ENCODE measurements around the gene WNT2.
"Not testable (repeated sequence)": the region's sequence is repeated elsewhere in the genome, so short reads cannot be mapped to it uniquely, and the experiment has no call there.

Gene WNT2

DNA sequence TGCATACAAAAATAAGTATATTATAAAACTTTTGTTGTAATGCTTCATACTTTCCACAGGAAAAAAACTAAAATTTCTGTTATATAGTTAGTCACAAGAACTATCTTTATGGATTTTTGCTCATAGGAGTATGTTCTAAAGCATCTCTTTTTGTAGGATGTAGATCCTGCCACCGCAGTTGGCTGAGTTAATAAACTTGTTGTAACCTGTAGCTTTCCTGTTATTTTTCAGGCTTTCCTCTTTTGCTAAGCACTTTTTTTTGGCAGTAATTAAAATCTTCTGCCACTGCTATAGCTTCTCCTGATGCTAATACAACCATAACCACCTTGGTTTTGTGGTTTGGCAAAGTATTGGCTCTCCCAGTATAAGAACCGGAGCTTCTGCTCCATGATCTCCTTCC lies 60.3 kb downstream of the WNT2 start:
- H3K4me3 Mint-ChIP-seq: no peak overlapping the region

DNA sequence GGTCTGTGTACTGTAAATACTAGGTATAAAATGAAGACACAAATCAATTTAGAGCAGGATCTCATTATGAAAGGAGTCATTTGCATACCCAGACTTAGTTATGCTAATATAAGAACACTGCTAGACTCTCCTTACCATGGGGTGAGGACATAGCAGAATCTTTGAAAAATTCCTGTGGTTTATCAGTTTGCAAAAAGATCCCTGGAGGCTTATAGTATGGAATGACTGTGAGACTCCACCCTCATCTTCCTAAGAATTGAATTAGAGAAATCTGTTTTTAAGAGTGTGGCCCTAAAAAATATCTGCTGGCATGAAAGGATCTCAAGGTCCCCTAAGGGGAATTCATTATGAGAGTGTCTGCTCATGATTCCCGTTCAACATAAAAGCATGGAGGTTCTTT lies 63.2 kb downstream of the WNT2 start:
- H3K4me1 Mint-ChIP-seq (ENCODE audit: low read depth): no peaks in the 10 kb centered on the region
- peaks cover 9% of the 10 kb centered on the region for H3K27me3 Mint-ChIP-seq
- no peaks in the 10 kb centered on the region for H3K9me3 Mint-ChIP-seq
- H3K4me3 Mint-ChIP-seq: no peak overlapping the region
- no peak overlapping the region for H3K27ac Mint-ChIP-seq
- H3K36me3 Mint-ChIP-seq (ENCODE audit: low read depth): no peaks in the 10 kb centered on the region

More for the DNA sequence above, 60.3 kb downstream of the WNT2 start:
- Mint-ChIP-seq H3K27me3 (peaks cover 9% of the 10 kb centered on the region), H3K36me3 (ENCODE audit: low read depth) (no peaks in the 10 kb centered on the region), H3K4me1 (ENCODE audit: low read depth) (no peaks in the 10 kb centered on the region), H3K27ac (no peak overlapping the region), H3K9me3 (no peaks in the 10 kb centered on the region)

DNA sequence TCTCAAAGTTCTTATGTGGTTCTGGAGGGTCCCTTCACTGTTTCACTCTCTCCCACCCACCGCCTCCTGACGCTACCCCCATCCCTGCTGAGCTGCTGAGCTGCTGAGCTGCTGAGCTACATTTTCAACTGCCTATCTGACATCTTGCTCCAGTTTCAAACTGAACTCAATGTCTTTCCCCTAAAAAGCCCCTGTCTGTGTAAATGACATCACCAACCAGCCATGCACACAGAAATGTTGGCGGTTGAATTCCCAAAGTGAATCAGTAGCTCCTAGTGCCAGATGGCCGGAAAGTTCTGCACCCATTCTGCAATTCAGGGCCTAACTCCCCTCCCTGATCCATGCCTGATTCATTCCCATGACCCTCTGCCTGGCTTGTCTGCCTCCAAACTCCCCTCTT lies 71.2 kb downstream of the WNT2 start:
- Mint-ChIP-seq H3K9me3 (no peaks in the 10 kb centered on the region), H3K27ac (no peak overlapping the region), H3K27me3 (peaks cover 11% of the 10 kb centered on the region), H3K4me3 (no peak overlapping the region), H3K36me3 (ENCODE audit: low read depth) (no peaks in the 10 kb centered on the region), H3K4me1 (ENCODE audit: low read depth) (no peaks in the 10 kb centered on the region)

DNA sequence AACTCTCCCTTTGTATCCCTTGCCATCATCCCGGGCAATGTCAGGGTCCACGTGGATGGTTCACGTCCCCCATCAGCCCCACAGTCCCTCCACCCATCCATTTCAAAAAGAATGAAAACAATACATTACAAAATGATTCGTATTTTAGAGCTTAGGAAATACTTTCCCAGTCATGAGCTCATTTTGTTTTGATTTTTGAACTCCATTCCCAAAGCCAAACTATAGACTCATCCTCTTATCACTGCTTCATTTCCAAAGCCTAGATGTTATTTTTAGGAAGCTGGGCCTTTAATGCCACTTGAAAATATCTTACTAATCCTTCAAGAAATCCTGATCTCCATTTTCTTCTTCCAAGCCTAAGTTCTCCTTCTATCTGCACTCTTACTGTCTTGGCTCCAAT lies 72.1 kb downstream of the WNT2 start:
- H3K4me3 Mint-ChIP-seq: no peak overlapping the region
- no peaks in the 10 kb centered on the region for H3K9me3 Mint-ChIP-seq
- H3K27me3 Mint-ChIP-seq: peaks cover 11% of the 10 kb centered on the region
- H3K4me1 Mint-ChIP-seq (ENCODE audit: low read depth): no peaks in the 10 kb centered on the region
- H3K36me3 Mint-ChIP-seq (ENCODE audit: low read depth): no peaks in the 10 kb centered on the region
- no peak overlapping the region for H3K27ac Mint-ChIP-seq

DNA sequence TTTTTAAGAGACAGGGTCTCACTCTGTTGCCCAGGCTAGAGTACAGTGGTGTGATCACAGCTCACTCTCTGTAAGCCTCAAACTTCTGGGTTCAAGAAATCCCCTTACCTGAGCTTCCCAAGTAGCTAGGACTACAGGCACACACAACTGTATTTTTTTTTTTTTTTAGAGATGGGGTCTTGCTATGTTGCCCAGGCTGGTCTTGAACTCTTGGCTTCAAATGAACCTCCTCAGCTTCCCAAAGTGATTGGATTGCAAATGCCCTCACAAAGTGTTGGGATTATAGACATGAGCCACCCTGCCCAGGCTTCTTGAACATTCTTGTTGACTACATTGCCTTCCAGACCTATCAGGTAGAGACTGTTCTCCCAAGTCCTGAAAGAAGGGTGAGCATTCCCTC lies 72.6 kb downstream of the WNT2 start:
- Mint-ChIP-seq H3K4me3 (no peak overlapping the region), H3K27me3 (peaks cover 11% of the 10 kb centered on the region), H3K27ac (no peak overlapping the region), H3K4me1 (ENCODE audit: low read depth) (no peaks in the 10 kb centered on the region), H3K36me3 (ENCODE audit: low read depth) (no peaks in the 10 kb centered on the region), H3K9me3 (no peaks in the 10 kb centered on the region)

DNA sequence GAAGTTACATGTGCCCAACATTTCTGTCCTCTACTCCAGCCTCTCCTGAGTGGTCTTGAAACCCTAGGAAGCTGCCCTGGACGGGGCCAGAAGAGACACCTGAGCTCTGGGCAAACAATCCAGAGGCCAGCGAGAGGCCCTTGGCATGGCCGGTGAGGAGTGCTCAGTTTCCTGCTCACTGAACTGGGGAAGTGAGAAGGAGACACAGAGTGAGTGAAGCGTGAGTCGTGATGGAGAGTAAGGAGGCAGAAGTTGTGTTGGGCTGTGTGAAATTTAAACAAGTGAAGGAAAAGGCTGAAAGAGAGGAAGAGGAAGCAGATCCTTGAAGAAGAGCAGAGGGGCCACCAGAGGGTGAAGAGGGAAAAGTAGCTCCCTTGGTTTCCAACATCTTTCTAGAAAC lies 73.2 kb downstream of the WNT2 start:
- Mint-ChIP-seq H3K9me3 (no peaks in the 10 kb centered on the region), H3K4me3 (no peak overlapping the region), H3K36me3 (ENCODE audit: low read depth) (no peaks in the 10 kb centered on the region), H3K27ac (no peak overlapping the region), H3K27me3 (peaks cover 11% of the 10 kb centered on the region), H3K4me1 (ENCODE audit: low read depth) (no peaks in the 10 kb centered on the region)

DNA sequence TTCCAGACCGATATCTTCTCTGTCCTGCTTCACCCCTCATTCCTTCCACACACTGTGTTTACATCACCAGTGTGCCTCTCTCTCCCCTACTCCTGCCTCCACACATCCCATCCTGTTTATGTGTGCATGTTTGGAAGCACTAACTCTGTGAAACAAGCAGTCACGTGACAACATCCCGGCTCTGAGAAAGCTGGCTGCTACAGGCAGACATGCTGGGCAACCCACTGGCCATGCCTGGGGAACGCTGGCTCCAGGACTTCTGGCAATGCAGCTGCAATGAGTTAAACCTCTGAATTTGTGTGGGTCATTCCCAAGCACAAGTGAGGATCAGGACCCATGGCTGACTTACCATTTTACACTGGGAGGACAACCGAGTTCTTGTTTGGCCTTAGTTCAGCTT lies 74.0 kb downstream of the WNT2 start:
- Mint-ChIP-seq H3K4me3 (no peak overlapping the region), H3K36me3 (ENCODE audit: low read depth) (no peaks in the 10 kb centered on the region), H3K4me1 (ENCODE audit: low read depth) (no peaks in the 10 kb centered on the region), H3K27ac (no peak overlapping the region), H3K27me3 (peaks cover 11% of the 10 kb centered on the region), H3K9me3 (no peaks in the 10 kb centered on the region)

DNA sequence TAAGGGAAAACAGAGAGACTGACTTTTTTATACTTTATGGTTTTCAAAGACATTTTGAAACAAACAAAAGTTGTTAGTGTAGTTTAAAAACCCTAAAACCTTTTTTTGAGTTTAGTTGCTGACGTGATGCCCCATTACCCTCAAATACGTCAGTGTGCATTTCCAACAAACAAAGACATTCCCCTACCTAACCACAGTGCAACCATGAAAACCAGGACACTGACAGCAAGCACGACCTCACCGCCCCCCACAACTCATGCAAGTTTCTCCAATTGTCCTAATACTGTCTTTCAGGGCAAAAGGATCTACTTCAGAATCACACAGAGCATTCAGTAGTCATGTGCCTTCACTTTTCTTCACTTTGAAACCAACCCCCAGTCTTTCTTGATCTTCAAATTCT lies 75.0 kb downstream of the WNT2 start:
- Mint-ChIP-seq H3K4me3 (no peak overlapping the region), H3K36me3 (ENCODE audit: low read depth) (no peaks in the 10 kb centered on the region), H3K27ac (no peak overlapping the region), H3K27me3 (peaks cover 11% of the 10 kb centered on the region), H3K9me3 (no peaks in the 10 kb centered on the region), H3K4me1 (ENCODE audit: low read depth) (no peaks in the 10 kb centered on the region)

DNA sequence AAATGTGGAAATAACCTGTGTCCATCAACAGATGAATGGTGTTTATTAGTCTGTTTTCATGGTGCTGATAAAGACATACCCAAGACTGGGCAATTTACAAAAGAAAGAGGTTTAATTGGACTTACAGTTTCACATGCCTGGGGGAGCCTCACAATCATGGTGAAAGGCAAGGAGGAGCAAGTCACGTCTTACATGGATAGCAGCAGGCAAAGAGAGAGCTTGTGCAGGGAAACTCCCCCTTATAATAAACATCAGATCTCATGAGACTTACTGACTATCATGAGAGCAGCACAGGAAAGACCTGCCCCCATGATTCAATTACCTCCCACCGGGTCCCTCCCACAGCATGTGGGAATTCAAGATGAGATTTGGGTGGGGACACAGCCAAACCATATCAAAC lies 77.2 kb downstream of the WNT2 start:
- H3K27ac Mint-ChIP-seq; H3K36me3 Mint-ChIP-seq (ENCODE audit: low read depth); H3K4me3 Mint-ChIP-seq: not testable (repeated sequence)

DNA sequence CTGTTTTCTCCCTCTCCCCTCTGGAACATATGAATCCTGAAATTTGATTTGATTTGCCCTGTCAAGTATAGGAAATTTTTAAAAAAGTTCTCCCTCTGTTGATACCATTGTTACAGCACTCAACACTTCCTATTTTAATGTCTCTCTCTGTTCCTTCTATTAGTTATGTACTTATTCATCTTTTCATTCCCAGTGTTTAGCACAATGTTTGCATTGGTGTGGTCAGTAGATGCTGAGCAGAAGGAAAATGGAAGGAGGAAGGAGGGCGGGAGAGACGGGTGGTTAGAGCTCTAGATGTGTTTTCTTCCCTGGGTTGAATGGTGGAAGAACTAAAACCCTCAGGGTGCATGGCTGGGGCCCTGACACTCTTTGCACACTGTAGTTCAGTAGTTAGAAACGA lies 79.5 kb downstream of the WNT2 start:
- Mint-ChIP-seq H3K27ac (no peak overlapping the region), H3K4me1 (ENCODE audit: low read depth) (no peaks in the 10 kb centered on the region), H3K27me3 (peaks cover 8% of the 10 kb centered on the region), H3K4me3 (no peak overlapping the region), H3K36me3 (ENCODE audit: low read depth) (no peaks in the 10 kb centered on the region), H3K9me3 (no peaks in the 10 kb centered on the region)

More for the DNA sequence above, 77.2 kb downstream of the WNT2 start:
- not testable (repeated sequence) for H3K4me1 Mint-ChIP-seq (ENCODE audit: low read depth); H3K9me3 Mint-ChIP-seq; H3K27me3 Mint-ChIP-seq

DNA sequence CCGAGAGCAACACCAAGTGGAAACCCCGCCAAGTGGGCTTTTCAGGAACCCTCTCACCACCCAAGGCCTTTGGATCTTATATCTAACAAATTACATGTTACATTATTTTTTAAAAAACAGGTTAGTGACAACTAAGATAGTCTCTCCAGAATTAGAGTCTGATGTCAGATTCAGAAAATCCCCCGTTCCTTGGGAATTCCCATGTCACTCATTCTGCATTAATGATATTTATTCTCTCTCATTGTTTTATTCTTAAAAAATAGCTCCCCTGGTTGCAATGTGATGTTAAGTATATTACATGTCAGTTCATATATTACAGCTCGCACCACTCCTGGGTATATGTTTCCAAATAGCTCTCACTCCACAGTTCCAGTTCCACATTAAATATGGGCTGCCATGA lies 81.8 kb downstream of the WNT2 start:
- Mint-ChIP-seq H3K9me3 (no peaks in the 10 kb centered on the region), H3K4me3 (no peak overlapping the region), H3K27ac (no peak overlapping the region), H3K36me3 (ENCODE audit: low read depth) (no peaks in the 10 kb centered on the region), H3K4me1 (ENCODE audit: low read depth) (no peaks in the 10 kb centered on the region), H3K27me3 (peaks cover 13% of the 10 kb centered on the region)

DNA sequence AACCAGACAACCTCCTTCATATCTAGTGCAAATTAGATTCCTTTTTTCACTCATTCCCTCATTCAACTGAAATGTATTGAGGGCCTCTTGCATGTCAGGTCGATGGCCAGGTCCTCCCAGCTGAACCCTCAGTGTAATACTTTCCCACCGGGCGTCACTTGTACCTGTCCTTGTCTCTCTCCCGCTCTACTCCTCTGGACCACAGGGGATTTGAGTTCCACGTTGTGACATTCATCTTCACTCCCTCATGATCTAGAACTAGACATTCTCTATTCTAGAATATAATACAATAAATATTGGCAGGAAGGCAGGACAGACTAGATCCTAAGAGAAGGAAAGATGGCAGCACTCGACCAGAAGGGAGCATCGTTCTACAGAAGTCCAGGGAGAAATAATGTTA lies 83.9 kb downstream of the WNT2 start:
- Mint-ChIP-seq H3K9me3 (no peaks in the 10 kb centered on the region), H3K27ac (no peak overlapping the region), H3K4me3 (no peak overlapping the region), H3K36me3 (ENCODE audit: low read depth) (no peaks in the 10 kb centered on the region), H3K4me1 (ENCODE audit: low read depth) (no peaks in the 10 kb centered on the region), H3K27me3 (peaks cover 20% of the 10 kb centered on the region)

DNA sequence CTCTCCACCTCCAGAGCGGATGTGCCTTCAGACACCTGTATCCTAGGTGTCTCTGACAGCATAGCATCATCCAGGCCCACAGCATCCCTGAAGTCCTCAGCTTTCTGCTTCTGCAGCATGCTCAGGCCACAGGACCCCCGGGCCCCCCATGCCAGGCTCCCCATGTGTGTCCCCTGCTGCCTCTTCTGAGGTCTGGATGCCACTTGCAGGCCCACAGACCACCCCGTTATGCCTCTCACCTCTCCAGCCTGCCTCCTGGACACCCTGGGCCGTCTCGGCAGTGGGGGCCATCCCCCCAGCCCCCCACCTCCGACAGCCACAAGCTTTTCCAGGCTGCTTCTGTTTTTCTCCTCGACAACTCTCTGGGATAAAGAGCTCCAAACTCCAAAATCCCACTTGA lies 84.4 kb downstream of the WNT2 start:
- H3K9me3 Mint-ChIP-seq: no peaks in the 10 kb centered on the region
- H3K27me3 Mint-ChIP-seq: peaks cover 20% of the 10 kb centered on the region
- H3K36me3 Mint-ChIP-seq (ENCODE audit: low read depth): no peaks in the 10 kb centered on the region
- no peak overlapping the region for H3K27ac Mint-ChIP-seq
- no peak overlapping the region for H3K4me3 Mint-ChIP-seq
- no peaks in the 10 kb centered on the region for H3K4me1 Mint-ChIP-seq (ENCODE audit: low read depth)

DNA sequence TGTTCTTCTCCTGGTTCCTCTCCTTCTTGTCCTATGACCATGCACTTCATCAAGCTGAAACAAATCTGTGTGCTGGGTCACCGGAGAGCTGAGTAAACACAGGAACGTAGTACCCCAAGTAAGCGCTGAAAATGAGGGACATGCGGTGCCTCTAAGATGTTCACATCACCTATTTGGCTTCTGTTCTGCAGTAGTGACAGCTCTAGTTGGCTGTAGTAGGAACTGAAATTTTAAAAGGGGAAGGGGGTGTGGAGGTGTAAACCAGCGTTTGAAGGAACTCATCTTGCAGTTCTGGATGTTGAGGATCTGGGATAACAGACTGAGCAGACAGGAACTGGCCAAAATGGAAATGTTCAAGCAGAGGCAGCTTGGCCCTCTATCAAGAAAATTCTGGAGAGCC lies 85.2 kb downstream of the WNT2 start:
- Mint-ChIP-seq H3K4me3 (no peak overlapping the region), H3K36me3 (ENCODE audit: low read depth) (no peaks in the 10 kb centered on the region), H3K9me3 (no peaks in the 10 kb centered on the region), H3K27me3 (peaks cover 20% of the 10 kb centered on the region), H3K4me1 (ENCODE audit: low read depth) (no peaks in the 10 kb centered on the region), H3K27ac (no peak overlapping the region)

DNA sequence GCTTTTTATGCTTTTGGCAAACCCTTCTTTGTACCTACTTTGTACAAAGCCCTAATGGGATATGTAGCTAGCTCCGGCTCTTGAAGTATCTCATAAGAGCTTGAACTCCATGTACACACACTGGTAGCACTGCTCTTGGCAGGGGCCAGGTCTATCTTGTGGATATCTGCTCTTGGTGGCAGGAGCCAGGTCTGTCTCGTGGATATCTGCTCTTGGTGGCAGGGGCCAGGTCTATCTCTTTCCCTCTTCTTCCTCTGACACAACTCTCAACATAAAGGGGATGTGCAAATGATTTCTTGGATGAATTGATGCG lies 91.9 kb downstream of the WNT2 start:
- peaks cover 6% of the 10 kb centered on the region for H3K27me3 Mint-ChIP-seq
- no peaks in the 10 kb centered on the region for H3K4me1 Mint-ChIP-seq (ENCODE audit: low read depth)
- no peak overlapping the region for H3K27ac Mint-ChIP-seq
- no peak overlapping the region for H3K4me3 Mint-ChIP-seq
- no peaks in the 10 kb centered on the region for H3K36me3 Mint-ChIP-seq (ENCODE audit: low read depth)
- H3K9me3 Mint-ChIP-seq: no peaks in the 10 kb centered on the region

DNA sequence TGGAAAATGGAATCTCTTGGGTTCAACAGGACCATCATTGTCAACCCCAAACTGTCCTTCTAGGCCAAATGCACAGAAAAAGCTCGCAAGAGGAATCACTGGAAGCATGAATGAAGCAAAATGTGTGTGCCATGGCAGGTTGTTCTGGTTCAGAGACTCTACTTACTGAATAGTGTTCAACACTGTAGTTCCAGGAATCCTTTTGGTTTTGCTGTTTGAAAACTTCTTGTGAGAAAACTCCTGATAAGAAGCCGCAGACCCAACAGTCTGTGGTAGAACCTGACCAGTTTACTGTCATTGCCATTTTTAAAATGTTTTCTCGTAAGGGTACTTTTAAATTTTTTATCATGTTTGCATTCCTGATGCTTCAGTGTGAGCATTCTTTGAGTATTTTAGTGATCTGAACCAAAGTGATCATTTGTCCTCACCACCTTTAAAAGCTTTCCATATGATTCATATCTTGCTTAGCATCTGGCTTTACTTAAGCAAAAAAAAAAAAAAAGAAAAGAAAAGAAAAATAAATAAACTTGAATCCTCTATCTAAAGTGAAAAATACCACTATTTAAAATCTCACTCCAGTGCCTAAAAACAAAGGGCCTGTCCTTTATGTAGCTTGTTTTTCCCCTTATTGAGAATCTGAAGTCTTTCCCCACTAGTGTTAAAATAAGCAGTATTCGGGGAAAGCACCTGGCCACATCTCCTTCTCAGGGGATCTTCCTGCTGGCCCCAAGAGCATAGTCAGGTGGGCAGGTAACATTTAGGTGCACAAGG lies 92.4 kb downstream of the WNT2 start:
- Mint-ChIP-seq H3K27ac (no peak overlapping the region), H3K36me3 (ENCODE audit: low read depth) (no peaks in the 10 kb centered on the region), H3K4me3 (no peak overlapping the region), H3K27me3 (peaks cover 1% of the 10 kb centered on the region), H3K4me1 (ENCODE audit: low read depth) (no peaks in the 10 kb centered on the region), H3K9me3 (no peaks in the 10 kb centered on the region)

Data from stimulated activated naive CD8-positive, alpha-beta T cell treated with anti-CD3 and anti-CD28 coated beads, Interleukin-15, Interleukin-2, amounts not matched to agents 100 ng/mL and 50 ng/mL, for 24 hours (primary cell).